Parathyroid adenoma (tissue), 2 donors: Measurements from ENCODE around the gene FOXC1.

ENCODE experiments used
- H2AFZ ChIP-seq: fragments of 300-600 bp; sonication (generic); one replicate; pipeline ENCODE4 v1.7.0; 2017; ENCODE audit warnings: antibody characterized with exemption, mild to moderate bottlenecking
- H3K27ac ChIP-seq: fragments of 300-600 bp; sonication (generic); one replicate; pipeline ENCODE4 v1.7.0; 2017
- H3K27me3 ChIP-seq: fragments of 300-600 bp; sonication (generic); one replicate; pipeline ENCODE4 v1.7.0; 2017; ENCODE audit warnings: low read length; ENCODE audit not compliant: control insufficient read depth, insufficient read depth
- H3K36me3 ChIP-seq: fragments of 300-600 bp; sonication (generic); one replicate; pipeline ENCODE4 v1.7.0; 2017; ENCODE audit warnings: low read length; ENCODE audit not compliant: control insufficient read depth, insufficient read depth
- H3K4me1 ChIP-seq: fragments of 300-600 bp; sonication (generic); one replicate; pipeline ENCODE4 v1.7.0; 2017; ENCODE audit warnings: control low read depth
- H3K4me2 ChIP-seq: fragments of 300-600 bp; sonication (generic); one replicate; pipeline ENCODE4 v1.7.0; 2017; ENCODE audit warnings: low read length
- H3K4me3 ChIP-seq: fragments of 300-600 bp; sonication (generic); one replicate; pipeline ENCODE4 v1.7.0; 2017; ENCODE audit warnings: low read depth, low read length
- H3K79me2 ChIP-seq: fragments of 300-600 bp; sonication (generic); one replicate; pipeline ENCODE4 v1.7.0; 2017; ENCODE audit warnings: control low read depth
- H3K9ac ChIP-seq: fragments of 300-600 bp; sonication (generic); one replicate; pipeline ENCODE4 v1.7.0; 2017; ENCODE audit warnings: mild to moderate bottlenecking
- H3K9me3 ChIP-seq: fragments of 300-600 bp; sonication (generic); one replicate; pipeline ENCODE4 v1.7.0; 2017; ENCODE audit warnings: low read length; ENCODE audit not compliant: control insufficient read depth
- TF ChIP-seq, protein P1 (sequence below): fragments of 300-600 bp; sonication (generic); IDR thresholded peaks from one replicate; pipeline ENCODE4 v1.7.0; 2017; ENCODE audit warnings: antibody characterized with exemption, mild to moderate bottlenecking
- donor health status: primary hyperparathyroidism.

Gene FOXC1

GRCh38 chr6:1577896-1578745 is 31.6 kb upstream of the FOXC1 start:
- no peaks in the 10 kb centered on the region for H3K36me3 ChIP-seq
- H3K9ac ChIP-seq: no peak overlapping the region
- TF ChIP-seq, protein P1, sequence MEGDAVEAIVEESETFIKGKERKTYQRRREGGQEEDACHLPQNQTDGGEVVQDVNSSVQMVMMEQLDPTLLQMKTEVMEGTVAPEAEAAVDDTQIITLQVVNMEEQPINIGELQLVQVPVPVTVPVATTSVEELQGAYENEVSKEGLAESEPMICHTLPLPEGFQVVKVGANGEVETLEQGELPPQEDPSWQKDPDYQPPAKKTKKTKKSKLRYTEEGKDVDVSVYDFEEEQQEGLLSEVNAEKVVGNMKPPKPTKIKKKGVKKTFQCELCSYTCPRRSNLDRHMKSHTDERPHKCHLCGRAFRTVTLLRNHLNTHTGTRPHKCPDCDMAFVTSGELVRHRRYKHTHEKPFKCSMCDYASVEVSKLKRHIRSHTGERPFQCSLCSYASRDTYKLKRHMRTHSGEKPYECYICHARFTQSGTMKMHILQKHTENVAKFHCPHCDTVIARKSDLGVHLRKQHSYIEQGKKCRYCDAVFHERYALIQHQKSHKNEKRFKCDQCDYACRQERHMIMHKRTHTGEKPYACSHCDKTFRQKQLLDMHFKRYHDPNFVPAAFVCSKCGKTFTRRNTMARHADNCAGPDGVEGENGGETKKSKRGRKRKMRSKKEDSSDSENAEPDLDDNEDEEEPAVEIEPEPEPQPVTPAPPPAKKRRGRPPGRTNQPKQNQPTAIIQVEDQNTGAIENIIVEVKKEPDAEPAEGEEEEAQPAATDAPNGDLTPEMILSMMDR: no peak
- H3K27me3 ChIP-seq: no peaks in the 10 kb centered on the region
- H3K4me3 ChIP-seq: no peak overlapping the region
- H2AFZ ChIP-seq: no peak overlapping the region
- H3K27ac ChIP-seq: no peak overlapping the region
- H3K79me2 ChIP-seq: no peaks in the 10 kb centered on the region
- H3K4me1 ChIP-seq: no peaks in the 10 kb centered on the region
- H3K4me2 ChIP-seq: no peak overlapping the region
- H3K9me3 ChIP-seq: no peaks in the 10 kb centered on the region

DNA sequence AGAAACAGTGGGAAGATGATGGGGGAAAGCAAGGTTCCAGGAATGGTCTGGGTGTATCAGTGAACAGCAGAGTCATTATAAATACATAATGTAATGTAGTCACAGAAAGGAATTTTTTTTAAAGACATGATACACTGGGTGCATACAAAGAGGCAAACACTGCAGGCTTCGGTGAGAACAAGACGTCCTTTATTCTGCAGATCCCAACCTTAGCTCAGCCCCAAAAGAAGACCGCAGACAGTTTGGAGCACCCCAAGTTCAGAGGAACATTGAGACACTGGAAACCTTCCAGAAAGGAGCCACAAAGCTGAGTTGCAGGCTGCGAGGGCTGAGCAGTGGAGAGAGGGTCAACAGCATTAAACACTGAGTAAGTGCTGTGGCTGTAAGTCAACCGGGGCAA is 30.6 kb upstream of the FOXC1 start:
- Histone ChIP-seq H3K9ac (no peak overlapping the region), H3K4me3 (no peak overlapping the region), H3K79me2 (no peaks in the 10 kb centered on the region), H3K27ac (no peak overlapping the region), H3K4me2 (no peak overlapping the region), H3K36me3 (no peaks in the 10 kb centered on the region), H2AFZ (no peak overlapping the region), H3K9me3 (no peaks in the 10 kb centered on the region), H3K27me3 (no peaks in the 10 kb centered on the region), H3K4me1 (no peaks in the 10 kb centered on the region)
- TF ChIP-seq, protein P1: no peak

- no peaks in the 10 kb centered on the region for H3K9me3 ChIP-seq
- H3K27me3 ChIP-seq: no peaks in the 10 kb centered on the region
- no peaks in the 10 kb centered on the region for H3K79me2 ChIP-seq
- TF ChIP-seq, protein P1: no peak
- no peak overlapping the region for H3K4me2 ChIP-seq
- no peak overlapping the region for H3K4me3 ChIP-seq
- no peaks in the 10 kb centered on the region for H3K4me1 ChIP-seq
- no peaks in the 10 kb centered on the region for H3K36me3 ChIP-seq
- no peak overlapping the region for H3K27ac ChIP-seq
- no peak overlapping the region for H3K9ac ChIP-seq
- no peak overlapping the region for H2AFZ ChIP-seq
These were observed 29.6 kb upstream of the FOXC1 start for GRCh38 chr6:1580109-1580508.

DNA sequence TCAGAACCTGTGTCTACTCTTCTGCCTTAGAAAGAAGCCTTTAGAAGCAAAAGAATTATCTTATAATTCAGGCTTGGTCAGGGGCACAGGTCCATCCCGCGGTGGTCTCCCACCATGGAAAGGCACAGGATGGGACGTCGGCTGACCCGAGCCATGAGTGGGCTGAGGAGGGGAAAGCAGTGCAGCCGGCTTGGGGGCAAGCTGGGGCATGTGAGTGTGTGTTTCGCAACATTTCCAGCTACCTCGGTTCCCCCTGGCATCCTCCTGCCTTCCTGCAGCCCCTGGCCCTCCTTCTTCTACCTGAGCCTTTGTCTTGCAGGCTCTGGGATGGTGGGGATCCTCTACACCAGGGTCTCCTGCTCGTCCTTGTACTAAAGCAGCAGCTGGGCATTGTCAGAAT is 29.1 kb upstream of the FOXC1 start:
- no peaks in the 10 kb centered on the region for H3K79me2 ChIP-seq
- no peak overlapping the region for H3K9ac ChIP-seq
- no peak overlapping the region for H3K27ac ChIP-seq
- TF ChIP-seq, protein P1: no peak
- no peak overlapping the region for H2AFZ ChIP-seq
- no peaks in the 10 kb centered on the region for H3K4me1 ChIP-seq
- H3K27me3 ChIP-seq: no peaks in the 10 kb centered on the region
- no peak overlapping the region for H3K4me2 ChIP-seq
- H3K9me3 ChIP-seq: no peaks in the 10 kb centered on the region
- no peaks in the 10 kb centered on the region for H3K36me3 ChIP-seq
- no peak overlapping the region for H3K4me3 ChIP-seq
